GM18519 (cell line): Measurements from ENCODE around the gene CLK2.
"Not testable (repeated sequence)": the region's sequence is repeated elsewhere in the genome, so short reads cannot be mapped to it uniquely, and the experiment has no call there.

Source experiments
- ATAC-seq: cut with Tn5 transposase; IDR thresholded peaks from one replicate; pipeline ENCODE4 v1.9.1; 2021; ENCODE audit warnings: mild to moderate bottlenecking, moderate library complexity; ENCODE audit not compliant: unreplicated experiment, low FRiP score

Gene CLK2

DNA sequence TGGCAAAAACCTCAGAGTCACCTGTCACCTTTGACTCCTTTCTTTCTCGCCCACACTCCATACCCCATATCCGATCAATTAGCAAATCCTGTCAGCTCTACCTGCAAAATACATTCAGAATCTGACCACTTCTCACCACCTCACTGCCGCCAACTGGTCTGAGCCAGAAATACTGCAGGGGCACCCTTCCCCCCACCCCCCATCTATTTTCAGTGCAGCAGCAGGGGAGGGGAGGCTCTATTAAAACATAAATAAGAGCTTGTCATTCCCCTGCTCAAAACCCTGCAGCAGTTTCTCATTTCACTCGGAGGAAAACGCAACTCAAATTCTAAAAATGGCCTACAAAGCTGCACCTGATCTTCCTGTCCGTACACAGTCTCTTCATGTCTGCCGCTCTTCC lies 24.1 kb upstream of the CLK2 start:
- no peak for ATAC-seq

GRCh38 chr1:155296661-155297060 lies 23.4 kb upstream of the CLK2 start:
- no peak for ATAC-seq

- ATAC-seq: no peak
Observed at GRCh38 chr1:155295942-155296267, 22.6 kb upstream of the CLK2 start.

DNA sequence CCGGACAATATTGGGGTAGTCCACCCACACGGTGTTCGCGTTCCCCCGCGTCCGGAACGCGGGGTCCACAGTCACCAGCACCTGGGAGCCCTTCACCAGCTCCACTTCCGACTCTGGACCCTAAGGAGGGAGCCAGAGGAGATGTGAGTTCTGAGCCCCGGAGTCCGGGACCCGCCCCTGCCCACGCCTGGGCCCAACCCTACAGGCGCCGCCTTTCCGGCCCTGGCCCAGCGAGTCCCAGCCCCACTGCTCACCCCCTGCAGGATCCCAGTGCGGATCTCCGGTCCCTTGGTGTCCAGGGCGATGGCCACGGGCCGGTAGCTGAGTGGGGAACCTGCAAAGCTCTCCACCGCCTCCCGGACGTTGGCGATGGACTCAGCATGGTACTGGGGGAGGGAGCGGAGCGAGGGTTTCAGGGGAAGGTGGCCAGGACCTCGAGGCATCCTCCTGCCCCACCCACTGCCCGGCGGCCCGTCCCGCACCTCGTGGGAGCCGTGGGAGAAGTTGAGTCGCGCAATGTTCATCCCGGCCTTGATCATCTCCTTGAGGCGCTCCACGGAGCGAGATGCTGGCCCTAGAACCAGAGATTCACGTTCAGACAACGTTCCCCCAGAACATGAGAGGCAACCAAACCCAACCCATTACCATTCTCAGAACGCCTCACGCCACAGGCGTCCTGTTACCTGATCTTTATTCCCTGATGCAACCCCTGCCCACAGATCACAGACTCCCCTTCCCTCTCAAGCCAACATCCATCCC lies 22.1 kb upstream of the CLK2 start:
- no peak for ATAC-seq

DNA sequence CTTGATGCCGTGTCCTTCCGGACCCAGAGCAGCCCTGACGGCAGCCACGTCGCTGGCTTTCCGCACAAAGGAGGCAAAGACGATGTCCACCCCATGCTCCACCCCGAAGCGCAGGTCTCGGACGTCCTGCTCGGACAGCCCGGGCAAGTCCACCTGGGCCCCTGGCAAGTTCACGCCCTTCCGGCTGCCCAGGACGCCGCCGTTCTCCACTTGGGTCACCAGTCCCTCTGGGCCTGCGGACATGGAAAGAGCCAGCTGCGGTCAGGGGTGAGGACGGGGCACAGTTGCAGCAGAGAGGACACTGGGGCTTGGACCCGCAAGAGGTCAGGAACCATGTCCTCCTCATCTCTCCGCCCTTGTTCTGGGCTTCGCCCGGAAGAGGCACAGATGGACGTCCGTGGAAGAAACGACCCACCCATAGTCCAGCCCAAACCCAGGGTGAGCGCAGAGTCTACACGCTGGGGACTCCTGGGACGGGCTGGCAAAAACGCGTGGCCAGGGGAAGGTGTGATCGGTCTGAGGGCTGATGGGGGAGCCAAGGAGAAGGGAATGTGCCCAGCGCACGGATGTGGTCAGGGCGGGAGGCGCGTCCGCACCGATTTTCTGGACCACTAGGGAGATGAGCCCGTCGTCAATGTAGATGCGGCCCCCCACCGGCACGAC lies 21.3 kb upstream of the CLK2 start:
- no peak for ATAC-seq

DNA sequence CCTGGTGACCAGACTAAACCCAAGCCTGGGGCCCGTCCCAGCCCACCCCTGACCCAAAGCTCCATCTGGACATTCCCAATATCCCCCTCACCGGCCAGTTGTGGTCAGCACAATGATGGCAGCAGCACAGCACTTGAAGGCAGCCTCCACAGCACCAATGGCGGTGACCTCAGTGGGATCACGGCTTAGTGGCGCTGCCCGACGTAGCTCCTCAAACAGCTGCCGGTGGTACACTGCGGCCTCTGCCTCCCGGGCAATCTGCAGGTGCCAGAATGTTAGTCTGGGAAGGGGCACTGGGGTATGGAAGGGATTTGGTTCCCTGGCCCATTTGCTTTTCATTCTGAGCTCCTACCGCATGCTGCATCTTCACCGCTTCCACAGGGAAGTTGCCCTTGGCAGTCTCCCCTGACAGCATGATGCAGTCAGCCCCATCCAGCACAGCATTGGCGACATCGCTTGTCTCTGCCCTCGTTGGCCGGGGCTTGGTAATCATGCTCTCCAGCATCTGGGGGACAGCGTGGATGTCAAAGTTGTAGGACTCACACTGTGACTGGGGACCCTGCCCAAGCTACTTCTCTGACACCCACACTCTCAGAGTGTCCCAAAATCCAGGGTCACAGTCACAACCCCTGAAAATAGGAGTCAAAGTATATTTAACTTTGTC lies 19.9 kb upstream of the CLK2 start:
- no peak for ATAC-seq

DNA sequence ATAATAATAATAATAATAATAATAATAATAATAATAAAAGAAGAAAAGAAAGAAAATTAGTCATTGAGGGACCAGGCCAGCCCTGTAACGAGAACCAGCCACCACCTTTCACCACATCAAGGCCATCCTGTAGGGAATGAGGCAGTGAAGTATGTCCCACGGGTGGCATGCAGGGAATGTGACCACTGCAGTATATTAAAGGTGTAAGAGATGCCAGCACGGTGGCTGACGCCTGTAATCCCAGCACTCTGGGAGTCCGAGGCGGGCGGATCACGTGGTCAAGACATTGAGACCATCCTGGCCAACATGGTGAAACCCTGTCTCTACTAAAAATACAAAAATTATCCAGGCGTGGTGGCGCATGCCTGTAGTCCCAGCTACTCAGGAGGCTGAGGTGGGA lies 17.7 kb upstream of the CLK2 start:
- not testable (repeated sequence) for ATAC-seq

DNA sequence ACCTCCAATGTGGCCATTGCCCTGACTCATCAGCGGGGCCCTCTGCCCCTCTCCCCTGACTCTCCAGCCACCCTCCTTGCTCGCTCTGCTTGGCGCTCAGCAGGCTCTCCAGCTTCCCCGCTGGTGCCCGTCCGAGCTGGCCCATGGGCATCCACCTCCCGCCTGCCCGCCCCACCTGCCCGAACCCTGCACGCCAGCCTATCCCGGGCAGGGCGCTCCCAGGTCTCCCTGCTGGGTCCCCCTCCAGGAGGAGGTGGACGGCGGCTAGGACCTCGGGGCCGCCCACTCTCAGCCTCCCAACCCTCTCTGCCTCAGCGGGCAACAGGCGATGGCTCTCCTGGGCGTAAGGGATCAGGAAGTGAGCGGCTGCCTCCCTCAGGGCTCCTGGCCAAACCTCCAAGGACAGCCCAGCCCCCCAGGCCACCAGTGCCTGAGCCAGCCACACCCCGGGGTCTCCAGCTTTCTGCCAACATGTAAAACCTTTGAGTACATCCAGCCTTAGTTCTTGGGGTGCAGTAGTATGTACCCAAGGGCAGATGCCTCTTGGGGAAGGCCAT lies 14.8 kb upstream of the CLK2 start:
- ATAC-seq: no peak

DNA sequence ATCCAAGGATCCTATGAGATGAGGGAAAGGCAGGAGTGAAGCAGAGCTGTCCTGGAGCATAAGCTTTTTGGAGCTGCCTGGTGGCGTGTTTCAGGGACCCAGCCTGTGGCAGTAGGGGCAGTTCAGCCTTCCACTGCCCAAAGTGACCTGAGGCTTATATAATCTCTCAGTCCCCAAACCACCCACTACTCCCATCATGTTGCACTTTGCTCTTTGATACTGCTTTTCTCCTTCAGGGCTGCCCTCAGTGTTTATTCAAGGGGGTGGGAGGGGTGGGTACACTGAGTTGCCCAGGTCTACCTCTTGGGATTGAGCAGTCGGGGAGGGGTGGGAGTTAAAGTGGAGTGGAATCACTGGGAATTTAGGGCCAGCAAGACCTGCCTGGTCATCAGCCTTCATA lies 13.2 kb upstream of the CLK2 start:
- ATAC-seq: no peak

DNA sequence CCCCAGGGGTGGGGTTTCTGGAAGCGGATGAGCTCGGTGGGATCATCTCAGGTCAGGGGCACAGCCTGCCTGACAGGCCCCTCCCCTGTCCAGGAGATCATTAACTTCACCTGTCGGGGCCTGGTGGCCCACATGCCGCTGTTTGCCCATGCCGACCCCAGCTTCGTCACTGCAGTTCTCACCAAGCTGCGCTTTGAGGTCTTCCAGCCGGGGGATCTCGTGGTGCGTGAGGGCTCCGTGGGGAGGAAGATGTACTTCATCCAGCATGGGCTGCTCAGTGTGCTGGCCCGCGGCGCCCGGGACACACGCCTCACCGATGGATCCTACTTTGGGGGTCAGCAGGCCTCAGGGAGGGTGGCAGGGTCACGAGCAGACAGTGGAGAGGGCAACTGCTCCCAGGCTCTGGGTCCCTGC lies 12.3 kb upstream of the CLK2 start:
- ATAC-seq: no peak

GRCh38 chr1:155285063-155285462 lies 11.8 kb upstream of the CLK2 start:
- no peak for ATAC-seq

DNA sequence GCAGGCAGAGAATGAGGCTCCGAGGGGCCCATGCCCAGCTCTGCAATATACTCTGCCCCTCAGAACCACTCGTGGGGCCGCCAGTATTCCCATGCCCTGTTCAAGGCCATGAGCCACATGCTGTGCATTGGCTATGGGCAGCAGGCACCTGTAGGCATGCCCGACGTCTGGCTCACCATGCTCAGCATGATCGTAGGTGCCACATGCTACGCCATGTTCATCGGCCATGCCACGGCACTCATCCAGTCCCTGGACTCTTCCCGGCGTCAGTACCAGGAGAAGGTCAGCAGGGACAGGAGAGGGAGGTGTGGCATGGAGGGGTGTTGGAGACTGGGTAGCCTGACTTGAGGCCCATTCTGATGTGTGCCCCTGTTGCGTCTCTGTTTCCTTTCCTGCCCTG lies 11.2 kb upstream of the CLK2 start:
- ATAC-seq: no peak

DNA sequence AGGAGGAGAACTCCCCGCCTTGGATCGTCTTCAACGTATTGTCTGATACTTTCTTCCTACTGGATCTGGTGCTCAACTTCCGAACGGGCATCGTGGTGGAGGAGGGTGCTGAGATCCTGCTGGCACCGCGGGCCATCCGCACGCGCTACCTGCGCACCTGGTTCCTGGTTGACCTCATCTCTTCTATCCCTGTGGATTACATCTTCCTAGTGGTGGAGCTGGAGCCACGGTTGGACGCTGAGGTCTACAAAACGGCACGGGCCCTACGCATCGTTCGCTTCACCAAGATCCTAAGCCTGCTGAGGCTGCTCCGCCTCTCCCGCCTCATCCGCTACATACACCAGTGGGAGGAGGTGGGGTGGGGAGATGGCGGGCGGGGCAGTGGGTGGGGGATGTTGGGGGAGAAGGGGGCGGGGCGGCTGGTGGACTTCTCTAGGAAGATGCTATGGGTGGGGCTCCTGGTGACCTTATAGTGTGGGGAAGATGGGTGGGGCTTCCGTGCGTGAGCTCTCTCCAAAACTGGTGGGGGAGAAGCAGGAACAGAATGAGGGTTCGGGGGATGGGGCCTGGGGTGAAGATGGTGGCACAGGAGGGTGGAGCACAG lies 9.3 kb upstream of the CLK2 start:
- ATAC-seq: no peak

DNA sequence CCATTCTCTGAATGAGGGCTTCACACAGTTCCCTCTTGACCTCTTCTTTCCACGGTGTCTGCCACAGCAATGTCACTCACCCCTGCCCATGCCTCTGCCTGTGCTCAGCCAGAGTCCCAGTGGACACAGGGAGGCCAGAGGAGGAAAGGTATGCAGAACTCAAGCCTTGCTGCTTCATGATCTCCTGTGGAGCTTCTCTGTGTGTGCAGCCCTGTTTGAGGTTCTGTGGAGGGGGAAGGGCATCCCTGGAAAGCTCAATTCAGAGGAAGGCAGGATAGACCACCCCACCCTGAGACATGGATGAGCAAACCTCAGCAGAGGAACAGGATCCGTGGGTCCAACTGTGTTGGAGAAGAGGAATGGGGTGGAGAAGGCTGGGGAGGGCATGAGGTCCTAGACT lies 6.0 kb upstream of the CLK2 start:
- ATAC-seq: no peak

DNA sequence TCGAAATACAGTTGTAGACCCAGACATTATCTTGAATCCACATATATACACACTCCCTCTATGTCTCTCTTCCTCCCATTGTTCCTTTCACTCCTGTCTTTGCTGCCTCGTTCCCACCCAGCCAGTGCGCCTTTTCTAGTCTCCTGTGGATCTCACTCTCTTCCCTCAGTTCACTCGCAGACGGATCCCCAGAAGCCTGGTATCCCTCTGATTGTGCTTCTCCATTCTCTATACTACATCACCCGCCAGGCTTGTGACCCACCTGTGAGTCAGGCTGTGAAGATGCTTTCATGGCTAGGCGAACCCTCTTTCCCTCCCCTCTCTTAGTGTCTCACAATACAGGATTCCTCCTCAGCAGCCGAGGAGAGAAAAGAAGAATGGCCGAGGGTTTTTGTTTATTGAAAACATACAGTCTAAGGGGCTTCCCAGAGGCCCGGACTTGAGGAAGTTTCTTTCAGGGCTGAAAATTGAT lies 5.4 kb upstream of the CLK2 start:
- ATAC-seq: no peak

- no peak for ATAC-seq
Observed at GRCh38 chr1:155277902-155278688, 4.8 kb upstream of the CLK2 start.

DNA sequence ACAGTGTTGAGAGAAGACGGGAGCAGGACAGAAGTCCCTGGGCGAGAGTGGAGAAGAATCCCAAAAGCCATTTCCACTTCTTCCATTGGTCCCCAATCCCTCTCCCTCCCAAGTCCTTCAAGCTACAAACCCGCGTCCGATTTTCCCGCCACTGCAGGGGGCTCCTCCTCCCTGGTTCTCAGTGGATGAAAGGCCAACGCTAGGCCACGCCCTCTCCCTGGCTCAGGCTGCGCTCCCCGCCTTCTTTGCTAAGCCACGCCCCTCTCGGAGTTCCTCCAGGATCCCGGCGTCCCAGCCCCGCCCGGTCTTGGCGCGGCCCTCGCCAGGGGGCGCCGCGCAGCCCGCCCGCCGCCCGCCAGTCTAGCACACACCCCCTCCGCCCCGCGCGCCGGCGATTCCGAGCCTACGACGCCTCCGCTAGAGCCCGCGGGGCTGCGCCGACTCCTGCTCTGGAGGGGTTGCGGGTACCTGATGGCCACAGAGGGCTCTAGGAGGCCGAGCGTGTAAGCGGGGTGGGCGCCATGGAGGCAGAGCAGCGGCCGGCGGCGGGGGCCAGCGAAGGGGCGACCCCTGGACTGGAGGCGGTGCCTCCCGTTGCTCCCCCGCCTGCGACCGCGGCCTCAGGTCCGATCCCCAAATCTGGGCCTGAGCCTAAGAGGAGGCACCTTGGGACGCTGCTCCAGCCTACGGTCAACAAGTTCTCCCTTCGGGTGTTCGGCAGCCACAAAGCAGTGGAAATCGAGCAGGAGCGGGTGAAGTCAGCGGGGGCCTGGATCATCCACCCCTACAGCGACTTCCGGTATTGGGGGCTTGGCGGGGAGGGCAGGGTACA lies 4.0 kb upstream of the CLK2 start, which contains the start of gene HCN3:
Gene HCN3, plus strand, starts transcription at position 394 of the 832 bp plus-strand sequence. Its CDS starts 128 bp downstream, at position 522.
- peak; percentile 55 for ATAC-seq

GRCh38 chr1:155272466-155273342 lies 600 bp downstream of the CLK2 start:
- ATAC-seq: no peak
